ENCODE data around the gene PLCXD3.

GRCh38 chr5:41275813-41276512 lies 234.4 kb downstream of the PLCXD3 start:
- TF ChIP-seq POLR2AphosphoS5 (IDR thresholded peaks at IDR 0.05; ENCODE audit: low read depth, low read length) = no peak
- no peak for TF ChIP-seq POLR2A (IDR thresholded peaks at IDR 0.05; ENCODE audit: low read depth, low read length)
- TF ChIP-seq TAF1 (IDR thresholded peaks at IDR 0.05; ENCODE audit: borderline replicate concordance, low read depth, low read length) = no peak

Measured in GM12892 (cell line).